HCT116 (cell line): Measurements from ENCODE around the gene COL1A1. TPM values are rescaled to one million over a fixed set of nuclear protein-coding genes. Genes with fewer than 3 reads are reported as not detected.

Experiments used
- ATAC-seq: fragments of 200-7000 bp; cut with Tn5 transposase; 2 replicates; pipeline ENCODE4 v1.9.1; 2020; ENCODE audit warnings: mild to moderate bottlenecking, moderate library complexity
- BruUV-seq: library from RNA; stranded (reverse); fragments of 400-500 nt; replicated peaks from 2 replicates; lab custom pipeline; 2021; lab: Mats Ljungman, UMichigan
- CTCF ChIA-PET: fragments of 300-600 bp; sonication (Branson Sonifier 250); formaldehyde crosslinking; loops from one replicate; lab custom pipeline; 2021; ENCODE audit warnings: antibody characterized with exemption; lab: Charles Lee
- POLR2A ChIA-PET: fragments of 300-600, 350-600 bp; sonication (Branson Sonifier 250); formaldehyde crosslinking; loops from one replicate; lab custom pipeline; 2021; ENCODE audit warnings: antibody characterized with exemption; lab: Charles Lee
- RAD21 ChIA-PET, 2 experiments: fragments of 300-600 bp; sonication (Branson Sonifier 250); formaldehyde crosslinking; loops; one replicate each; lab custom pipeline; 2023; ENCODE audit warnings: low total read pairs in 2 of 2; ENCODE audit not compliant: uncharacterized antibody in 2 of 2, unreplicated experiment in 2 of 2, low non-redundant PET in 1 of 2; lab: Charles Lee
- DNase-seq: peaks from one replicate; pipeline ENCODE4 v3.0.0-alpha.2; 2010; ENCODE audit warnings: low read depth, low spot score
- H2AFZ ChIP-seq: fragments of 200-600 bp; shearing (Covaris generic), sonication (generic); 2 replicates; pipeline ENCODE4 v1.6.1; 2017; ENCODE audit warnings: low read depth, mixed run types, mixed read lengths, antibody characterized with exemption, low read length; ENCODE audit not compliant: poor library complexity, severe bottlenecking
- H3K27ac ChIP-seq: 2 replicates; pipeline ENCODE4 v1.5.1; 2012; ENCODE audit warnings: low read depth, low read length
- H3K27me3 ChIP-seq: fragments of 200-600 bp; sonication (generic); 2 replicates; pipeline ENCODE4 v1.6.1; 2016; ENCODE audit warnings: mixed run types, low read length, mixed read lengths; ENCODE audit not compliant: insufficient read depth
- H3K36me3 ChIP-seq, 2 experiments: fragments of 200-500 bp in 1 of 2; fragments of 200-600 bp in 1 of 2; sonication (Bioruptor generic) in 1 of 2; sonication (generic) in 1 of 2; 2 replicates each; pipeline versions ENCODE4 v1.5.1 to v1.6.1; 2014 to 2016; ENCODE audit warnings: low read length in 2 of 2, inconsistent platforms in 1 of 2, mixed read lengths in 1 of 2, mixed run types in 1 of 2; ENCODE audit not compliant: insufficient read depth in 2 of 2, control insufficient read depth in 1 of 2
- H3K4me1 ChIP-seq, 2 experiments: fragments of 200-600 bp in 1 of 2; sonication (generic) in 1 of 2; 2 replicates each; pipeline versions ENCODE4 v1.5.1 to v1.6.1; 2012 to 2017; ENCODE audit warnings: low read length in 2 of 2, inconsistent platforms in 1 of 2, mild to moderate bottlenecking in 1 of 2, mixed read lengths in 1 of 2, mixed run types in 1 of 2, moderate library complexity in 1 of 2; ENCODE audit not compliant: insufficient read depth in 2 of 2, control insufficient read depth in 1 of 2
- H3K4me2 ChIP-seq: fragments of 200-600 bp; sonication (generic); 2 replicates; pipeline ENCODE4 v1.6.1; 2017; ENCODE audit warnings: mixed run types, low read length, mixed read lengths
- H3K4me3 ChIP-seq, 2 experiments: fragments of 200-600 bp in 1 of 2; sonication (generic) in 1 of 2; replicated peaks in 1 of 2; 2 replicates each; pipeline ENCODE4 v1.5.1; 2011 to 2016; ENCODE audit warnings: low read length in 2 of 2, control low read depth in 1 of 2, low read depth in 1 of 2, mild to moderate bottlenecking in 1 of 2, mixed read lengths in 1 of 2, mixed run types in 1 of 2
- H3K79me2 ChIP-seq: fragments of 200-600 bp; sonication (generic); 2 replicates; pipeline ENCODE4 v1.6.1; 2017; ENCODE audit warnings: mild to moderate bottlenecking, mixed run types, low read length, moderate library complexity, mixed read lengths; ENCODE audit not compliant: insufficient read depth
- H3K9ac ChIP-seq: fragments of 200-600 bp; sonication (generic); 2 replicates; pipeline ENCODE4 v1.6.1; 2016; ENCODE audit warnings: low read length, mixed read lengths
- H3K9me2 ChIP-seq: fragments of 200-600 bp; sonication (generic), shearing (Covaris generic); 2 replicates; pipeline ENCODE4 v1.6.1; 2017; ENCODE audit warnings: mixed run types, mild to moderate bottlenecking, moderate library complexity; ENCODE audit not compliant: insufficient read depth
- H3K9me3 ChIP-seq, 2 experiments: fragments of 200-500 bp in 1 of 2; fragments of 200-600 bp in 1 of 2; sonication (Bioruptor generic) in 1 of 2; sonication (generic) in 1 of 2; 2 replicates each; pipeline ENCODE4 v1.6.1; 2014 to 2017; ENCODE audit warnings: low read length in 2 of 2, mixed read lengths in 2 of 2, inconsistent platforms in 1 of 2, low read depth in 1 of 2, mild to moderate bottlenecking in 1 of 2, mixed run types in 1 of 2, moderate library complexity in 1 of 2; ENCODE audit not compliant: control insufficient read depth in 1 of 2, insufficient read depth in 1 of 2
- H4K20me1 ChIP-seq: fragments of 200-600 bp; sonication (generic), shearing (Covaris generic); 2 replicates; pipeline ENCODE4 v1.6.1; 2017; ENCODE audit warnings: mixed run types, mild to moderate bottlenecking, moderate library complexity; ENCODE audit not compliant: insufficient read depth
- CEBPB ChIP-seq: IDR thresholded peaks from 2 replicates; pipeline ENCODE4 v1.6.1; 2012; ENCODE audit warnings: low read depth
- ELF1 ChIP-seq: IDR thresholded peaks from 2 replicates; pipeline ENCODE4 v1.6.1; 2012; ENCODE audit warnings: low read depth, borderline replicate concordance
- POLR2A ChIP-seq: IDR thresholded peaks from 2 replicates; pipeline ENCODE4 v1.7.0; 2011; ENCODE audit warnings: borderline replicate concordance; ENCODE audit not compliant: insufficient read depth, insufficient read length; ENCODE audit errors: extremely low read depth
- POLR2AphosphoS5 ChIP-seq: IDR thresholded peaks from 2 replicates; pipeline ENCODE4 v1.6.1; 2011; ENCODE audit warnings: mild to moderate bottlenecking, low read depth, low read length, moderate library complexity
- RAD21 ChIP-seq: IDR thresholded peaks from 2 replicates; pipeline ENCODE4 v1.6.1; 2012; ENCODE audit warnings: low read depth, mild to moderate bottlenecking
- SIN3A ChIP-seq: IDR thresholded peaks from 2 replicates; pipeline ENCODE4 v1.6.1; 2012; ENCODE audit warnings: low read depth
- SRF ChIP-seq: IDR thresholded peaks from 2 replicates; pipeline ENCODE4 v1.6.1; 2012; ENCODE audit warnings: low read depth
- YY1 ChIP-seq: IDR thresholded peaks from 2 replicates; pipeline ENCODE4 v1.6.1; 2011; ENCODE audit warnings: low read length, low read depth, moderate library complexity, mild to moderate bottlenecking; ENCODE audit not compliant: insufficient replicate concordance; ENCODE audit errors: extremely low read depth
- ZBTB33 ChIP-seq: IDR thresholded peaks from 2 replicates; pipeline ENCODE4 v1.6.1; 2011; ENCODE audit warnings: mild to moderate bottlenecking, low read length, moderate library complexity; ENCODE audit not compliant: insufficient replicate concordance; ENCODE audit errors: extremely low read depth
- ZFX ChIP-seq: fragments of 450-650 bp; IDR thresholded peaks from 2 replicates; pipeline ENCODE4 v1.6.1; 2017
- intact Hi-C: fragments of 100-400 bp; cut with micrococcal nuclease; formaldehyde crosslinking; loops from 2 replicates; pipeline ENCODE4 v1.10.0; 2022
- total RNA-seq: library from RNA; stranded (reverse); gene quantifications from one replicate; pipeline ENCODE4 v1.2.1, GENCODE V29; 2021; ENCODE audit not compliant: unreplicated experiment
- TF ChIP-seq, protein P1 (sequence below): IDR thresholded peaks from 2 replicates; pipeline ENCODE4 v1.6.1; 2012
- TF ChIP-seq, protein P2 (sequence below): IDR thresholded peaks from 2 replicates; pipeline ENCODE4 v1.6.1; 2012

COL1A1 gene
- total RNA-seq, 1 experiment from 2014 or later: 33.6 TPM

DNA sequence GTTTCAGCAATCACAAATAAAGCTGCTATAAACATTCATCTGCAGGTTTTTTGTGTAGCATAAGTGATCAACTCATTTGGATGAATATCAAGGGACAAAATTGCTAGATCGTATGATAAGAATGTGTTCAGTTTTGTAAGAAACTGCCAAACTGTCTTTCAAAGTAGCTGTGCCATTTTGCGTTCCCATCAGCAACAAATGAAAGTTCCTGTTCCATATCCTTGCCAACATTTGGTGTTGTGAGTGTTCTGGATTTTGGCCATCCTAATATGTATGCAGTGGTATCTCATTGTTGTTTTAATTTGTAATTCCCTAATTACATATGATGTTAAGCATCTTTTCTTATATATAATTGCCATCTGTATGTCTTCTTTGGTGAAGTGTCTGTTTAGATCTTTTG lies 36.5 kb upstream of the COL1A1 start:
- DNase-seq (no peak), ATAC-seq (no peak)
- Histone ChIP-seq H3K27me3 (peaks cover 3% of the 10 kb centered on the region; the same call in 1 of the 2 replicates), H3K4me1 (no peaks in the 10 kb centered on the region), H3K9me3 (peaks cover 0 to 8% of the 10 kb centered on the region in 2 experiments; a peak in 2 of 4 replicates), H4K20me1 (no peaks in the 10 kb centered on the region), H3K27ac (no peak overlapping the region), H2AFZ (no peak overlapping the region), H3K79me2 (no peaks in the 10 kb centered on the region), H3K36me3 (no peaks in the 10 kb centered on the region), H3K4me3 (no peak overlapping the region), H3K4me2 (no peak overlapping the region), H3K9me2 (no peaks in the 10 kb centered on the region), H3K9ac (no peak overlapping the region)
- RAD21 ChIA-PET: no interaction called here
- no TSS peak for BruUV-seq
- POLR2A ChIA-PET: no interaction called here
- intact Hi-C loops: no loop called here
- CTCF ChIA-PET: interaction anchor here (1.2 kb wide), 1 partner anchor 38 kb away, joined by 3 read pairs; no protein-coding TSS in a partner anchor
- TF ChIP-seq, protein P1, sequence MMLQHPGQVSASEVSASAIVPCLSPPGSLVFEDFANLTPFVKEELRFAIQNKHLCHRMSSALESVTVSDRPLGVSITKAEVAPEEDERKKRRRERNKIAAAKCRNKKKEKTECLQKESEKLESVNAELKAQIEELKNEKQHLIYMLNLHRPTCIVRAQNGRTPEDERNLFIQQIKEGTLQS: no peak
- TF ChIP-seq ELF1 (no peak), ZBTB33 (no peak), YY1 (no peak), SRF (no peak), POLR2A (no peak), SIN3A (no peak), POLR2AphosphoS5 (no peak), ZFX (no peak), RAD21 (no peak), CEBPB (no peak)
- TF ChIP-seq, protein P2, sequence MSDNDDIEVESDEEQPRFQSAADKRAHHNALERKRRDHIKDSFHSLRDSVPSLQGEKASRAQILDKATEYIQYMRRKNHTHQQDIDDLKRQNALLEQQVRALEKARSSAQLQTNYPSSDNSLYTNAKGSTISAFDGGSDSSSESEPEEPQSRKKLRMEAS: no peak
- TF ChIP-seq, all 23 proteins: peak for 0
